Spleen (tissue), 11 donors: ENCODE results near the gene FARP1. TPM values are rescaled to one million over a fixed set of nuclear protein-coding genes. Genes with fewer than 3 reads are reported as not detected.

ENCODE experiments used
- DNase-seq: peaks from one replicate; pipeline ENCODE4 v3.0.0-alpha.2; 2020
- H3K27ac ChIP-seq, 8 donors: fragments of 200-600 bp; sonication (generic) in 7 of 8; 1 replicate in 4 of 8; 2 replicates in 4 of 8; pipeline versions ENCODE4 v1.5.0 to v1.8.0; 2016 to 2021; ENCODE audit warnings: inconsistent platforms in 4 of 8, mild to moderate bottlenecking in 4 of 8, moderate library complexity in 1 of 8
- H3K27me3 ChIP-seq, 7 donors: fragments of 200-600 bp; sonication (generic) in 6 of 7; replicated peaks in 1 of 7; 1 replicate in 4 of 7; 2 replicates in 3 of 7; pipeline versions ENCODE4 v1.5.0 to v1.8.0; 2016 to 2021; ENCODE audit warnings: inconsistent platforms in 3 of 7, mild to moderate bottlenecking in 1 of 7
- H3K36me3 ChIP-seq, 6 donors: fragments of 200-600 bp; sonication (generic) in 5 of 6; 1 replicate in 4 of 6; 2 replicates in 2 of 6; pipeline versions ENCODE4 v1.5.0 to v1.8.0; 2016 to 2021; ENCODE audit warnings: inconsistent platforms in 2 of 6
- H3K4me1 ChIP-seq, 6 donors: fragments of 200-600 bp; sonication (generic) in 5 of 6; 1 replicate in 3 of 6; 2 replicates in 3 of 6; pipeline versions ENCODE4 v1.5.0 to v1.8.0; 2016 to 2021; ENCODE audit warnings: inconsistent platforms in 3 of 6
- H3K4me3 ChIP-seq, 8 donors: fragments of 200-600 bp; sonication (generic) in 7 of 8; 1 replicate in 4 of 8; 2 replicates in 4 of 8; pipeline versions ENCODE4 v1.5.0 to v1.8.0; 2016 to 2021; ENCODE audit warnings: inconsistent platforms in 4 of 8, mild to moderate bottlenecking in 4 of 8, moderate library complexity in 2 of 8
- H3K9me3 ChIP-seq, 8 donors: fragments of 200-600 bp; sonication (generic) in 7 of 8; 1 replicate in 4 of 8; 2 replicates in 4 of 8; pipeline versions ENCODE4 v1.5.0 to v1.8.0; 2016 to 2021; ENCODE audit warnings: inconsistent platforms in 4 of 8
- POLR2A ChIP-seq, 3 donors: fragments of 450-650 bp; IDR thresholded peaks; one replicate each; pipeline ENCODE4 v1.5.1; 2017; ENCODE audit warnings: antibody characterized with exemption in 3 of 3, mild to moderate bottlenecking in 1 of 3
- POLR2AphosphoS5 ChIP-seq, 3 donors: sonication (generic); formaldehyde crosslinking; IDR thresholded peaks; one replicate each; pipeline ENCODE4 v1.5.1; 2017; ENCODE audit warnings: antibody characterized with exemption in 3 of 3
- WGBS, 5 donors: extraction: QIAGEN DNeasy Blood & Tissue Kit in 3 of 5; methylation state at CpG; one replicate each; pipeline versions ENCODE4 v1.1.5 to v1.1.7; 2013 to 2018; 5-methylcytosine and 5-hydroxymethylcytosine counted together
- intact Hi-C: fragments of 100-400 bp; cut with DNase I; formaldehyde crosslinking; loops from one replicate; pipeline ENCODE4 v1.15.0; 2023; ENCODE audit warnings: low total_unique reads
- polyA plus RNA-seq, 3 donors: library from polyadenylated mRNA; stranded (reverse); fragments of 200-250 nt; gene quantifications; one replicate each; pipeline ENCODE4 v1.2.1, GENCODE V29; 2013
- total RNA-seq, 7 donors: library from RNA; depleted of rRNA in 3 of 7; stranded (reverse); fragments of >200 nt in 3 of 7; fragmentation: NEBNext Ultra II Directional in 4 of 7; extraction: Animal tissue kit (Norgen Biotek cat#: 25700) in 4 of 7; gene quantifications; one replicate each; pipeline versions ENCODE4 v1.1.0 to v1.2.1, GENCODE V29; 2016 to 2021
- TF ChIP-seq, protein P1 (sequence below), 11 experiments: fragments of 200-600 bp in 7 of 11; fragments of 450-650 bp in 4 of 11; sonication (generic) in 4 of 11; IDR thresholded peaks in 8 of 11; conservative IDR thresholded peaks in 3 of 11; 1 replicate in 7 of 11; 2 replicates in 4 of 11; pipeline versions ENCODE4 v1.4.0 to v1.8.0; 2016 to 2021; ENCODE audit warnings: antibody characterized with exemption in 11 of 11, inconsistent platforms in 4 of 11, mild to moderate bottlenecking in 1 of 11
- donor health status: healthy with polysubstance abuse.
- donor health status: DM: no; HTN: no; CAD: no; lungs with moderate emphysema.
- donor health status: DM: no; HTN: no; CAD: no.
- donor health status: Bipolar disorder and iron deficiency.
- donor health status: healthy.
- donor health status: DM: no; HTN: no; CAD: no.
- donor health status: DM: yes; HTN: yes; CAD: no.

Gene FARP1
- total and polyA plus RNA-seq, 10 donors, result 3.7 to 60.9 (median 33.0) TPM

DNA sequence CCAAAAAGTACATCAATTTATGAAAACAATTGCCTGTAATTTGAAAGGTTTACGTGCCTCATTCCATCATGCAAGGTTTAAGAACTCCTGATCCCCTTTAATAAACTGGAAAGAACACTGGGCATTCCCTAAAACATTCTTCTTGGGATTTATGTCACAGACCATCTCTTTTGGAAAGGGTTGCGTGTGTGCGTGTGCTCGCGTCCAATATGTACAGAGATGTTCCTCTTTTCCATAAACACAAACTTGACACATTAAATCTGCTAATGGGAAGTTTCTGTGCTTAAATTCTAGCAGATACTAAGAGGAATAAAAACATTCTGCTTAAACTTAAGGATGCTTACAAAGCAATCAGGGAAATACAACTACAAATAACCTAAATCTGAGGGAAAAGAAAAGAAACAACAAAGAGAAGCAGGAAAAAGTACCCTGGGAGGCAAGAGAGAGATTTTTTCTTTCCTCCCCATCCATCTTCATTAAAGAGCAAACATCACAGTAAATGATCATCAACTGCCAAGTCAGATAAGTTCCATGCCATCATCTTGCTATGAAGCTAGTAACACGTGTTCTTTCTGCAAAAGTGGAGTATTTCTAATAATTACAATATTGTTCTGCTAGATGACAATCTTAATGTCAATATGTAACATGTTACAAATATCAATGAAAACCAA is 350.3 kb downstream of the FARP1 start:
- Histone ChIP-seq H3K36me3 (peaks cover 0 to 23% (median 0%) of the 10 kb centered on the region in 6 donors), H3K9me3 (no peaks in the 10 kb centered on the region), H3K4me1 (peaks cover 24 to 96% (median 73%) of the 10 kb centered on the region in 6 donors), H3K4me3 (no peak overlapping the region), H3K27ac (peak overlapping the region in 4 of 8 donors; percentile 18 to 44 (median 28)), H3K27me3 (no peaks in the 10 kb centered on the region)
- TF ChIP-seq, protein P1, sequence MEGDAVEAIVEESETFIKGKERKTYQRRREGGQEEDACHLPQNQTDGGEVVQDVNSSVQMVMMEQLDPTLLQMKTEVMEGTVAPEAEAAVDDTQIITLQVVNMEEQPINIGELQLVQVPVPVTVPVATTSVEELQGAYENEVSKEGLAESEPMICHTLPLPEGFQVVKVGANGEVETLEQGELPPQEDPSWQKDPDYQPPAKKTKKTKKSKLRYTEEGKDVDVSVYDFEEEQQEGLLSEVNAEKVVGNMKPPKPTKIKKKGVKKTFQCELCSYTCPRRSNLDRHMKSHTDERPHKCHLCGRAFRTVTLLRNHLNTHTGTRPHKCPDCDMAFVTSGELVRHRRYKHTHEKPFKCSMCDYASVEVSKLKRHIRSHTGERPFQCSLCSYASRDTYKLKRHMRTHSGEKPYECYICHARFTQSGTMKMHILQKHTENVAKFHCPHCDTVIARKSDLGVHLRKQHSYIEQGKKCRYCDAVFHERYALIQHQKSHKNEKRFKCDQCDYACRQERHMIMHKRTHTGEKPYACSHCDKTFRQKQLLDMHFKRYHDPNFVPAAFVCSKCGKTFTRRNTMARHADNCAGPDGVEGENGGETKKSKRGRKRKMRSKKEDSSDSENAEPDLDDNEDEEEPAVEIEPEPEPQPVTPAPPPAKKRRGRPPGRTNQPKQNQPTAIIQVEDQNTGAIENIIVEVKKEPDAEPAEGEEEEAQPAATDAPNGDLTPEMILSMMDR (IDR thresholded peaks at IDR 0.05 in 8 of 11, conservative IDR thresholded peaks at IDR 0.05 in 3 of 11), result no peak
- TF ChIP-seq POLR2A (IDR thresholded peaks at IDR 0.05) (no peak), POLR2AphosphoS5 (IDR thresholded peaks at IDR 0.05) (no peak)
- 79 to 86% (median 82%) methylated on average over 6 of the region's 6 CpGs for whole genome bisulfite sequencing, 5 donors
- intact Hi-C loops, result no loop called here
- DNase-seq, result no peak

DNA sequence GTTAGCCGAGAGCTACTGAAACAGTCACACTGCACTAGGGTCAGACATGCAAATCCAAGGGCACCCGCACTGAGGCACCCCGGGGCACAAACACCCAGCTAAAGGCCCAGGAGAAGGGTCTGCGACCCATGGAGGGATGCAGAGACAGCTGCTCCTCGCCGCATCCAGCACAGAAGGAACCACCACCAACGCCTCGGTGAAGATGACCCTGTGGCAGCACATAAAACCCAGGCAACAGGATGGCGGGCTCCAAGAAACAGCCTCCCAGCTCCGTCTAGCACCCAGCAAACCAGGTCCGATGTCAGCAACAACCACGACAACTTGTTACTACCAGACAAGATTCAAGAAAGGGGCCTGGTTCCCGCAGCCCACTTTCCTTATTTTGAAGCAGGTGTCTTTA is 351.9 kb downstream of the FARP1 start:
- TF ChIP-seq POLR2AphosphoS5 (IDR thresholded peaks at IDR 0.05), result no peak
- TF ChIP-seq POLR2A (IDR thresholded peaks at IDR 0.05), result no peak
- TF ChIP-seq, protein P1 (IDR thresholded peaks at IDR 0.05 in 8 of 11, conservative IDR thresholded peaks at IDR 0.05 in 3 of 11), result no peak
- intact Hi-C loops, result no loop called here
- DNase-seq, result no peak
- Histone ChIP-seq H3K36me3 (peaks cover 0 to 39% (median 1%) of the 10 kb centered on the region in 6 donors), H3K27ac (peak overlapping the region in 3 of 8 donors; percentile 56 to 68 (median 60)), H3K9me3 (no peaks in the 10 kb centered on the region), H3K4me1 (peaks cover 17 to 93% (median 60%) of the 10 kb centered on the region in 6 donors), H3K4me3 (no peak overlapping the region), H3K27me3 (no peaks in the 10 kb centered on the region)
- WGBS, 5 donors, result 86 to 97% (median 95%) methylated on average over 10 to 13 of the region's 13 CpGs

- no peak for DNase-seq
- H3K4me3 ChIP-seq, result no peak overlapping the region
These were observed 353.0 kb downstream of the FARP1 start for GRCh38 chr13:98495627-98496478.

GRCh38 chr13:98496479-98496791 is 353.5 kb downstream of the FARP1 start:
- peaks cover 0 to 43% (median 2%) of the 10 kb centered on the region in 6 donors for H3K36me3 ChIP-seq
- TF ChIP-seq, protein P1 (IDR thresholded peaks at IDR 0.05 in 8 of 11, conservative IDR thresholded peaks at IDR 0.05 in 3 of 11), result no peak
- TF ChIP-seq POLR2A (IDR thresholded peaks at IDR 0.05) (no peak), POLR2AphosphoS5 (IDR thresholded peaks at IDR 0.05) (no peak)
- H3K27ac ChIP-seq, result peak overlapping the region in 5 of 8 donors; percentile 56 to 68 (median 60)
- H3K4me1 ChIP-seq, result peaks cover 11 to 93% (median 52%) of the 10 kb centered on the region in 6 donors
- no peak overlapping the region for H3K4me3 ChIP-seq
- H3K9me3 ChIP-seq, result no peaks in the 10 kb centered on the region
- DNase-seq, result no peak
- intact Hi-C loops, result no loop called here
- WGBS, 5 donors, result 70 to 87% (median 76%) methylated on average over 3 of the region's 3 CpGs
- H3K27me3 ChIP-seq, result no peaks in the 10 kb centered on the region

More at GRCh38 chr13:98495627-98496478, 353.0 kb downstream of the FARP1 start:
- Histone ChIP-seq H3K9me3 (no peaks in the 10 kb centered on the region), H3K27ac (peak overlapping the region in 5 of 8 donors; percentile 56 to 68 (median 60)), H3K27me3 (no peaks in the 10 kb centered on the region), H3K4me1 (peaks cover 11 to 93% (median 53%) of the 10 kb centered on the region in 6 donors), H3K36me3 (peaks cover 0 to 43% (median 2%) of the 10 kb centered on the region in 6 donors)
- no peak for TF ChIP-seq POLR2A (IDR thresholded peaks at IDR 0.05)
- peak in 1 of 3 donors; percentile 6 for TF ChIP-seq POLR2AphosphoS5 (IDR thresholded peaks at IDR 0.05)
- intact Hi-C loops, result no loop called here
- 62 to 73% (median 68%) methylated on average over 15 of the region's 15 CpGs for WGBS, 5 donors
